ENCODE results near the gene GULP1.

- no peak for TF ChIP-seq CTCF (IDR thresholded peaks at IDR 0.05)
- no peak for TF ChIP-seq POLR2A (IDR thresholded peaks at IDR 0.05)
Measured at GRCh38 chr2:188430705-188431104, 139.0 kb downstream of the GULP1 start.

All from testis (tissue), 2 donors.